Measurements from ENCODE around the gene TMEM139. TPM values are rescaled to one million over a fixed set of nuclear protein-coding genes. Genes with fewer than 3 reads are reported as not detected.

Gene TMEM139
- total RNA-seq, 4 donors from 2014 or later = 2.2 to 11.1 TPM; not detected in 2

GRCh38 chr7:143238289-143238980 lies 46.3 kb upstream of the TMEM139 start:
- intact Hi-C loops (cut with DNase I; ENCODE audit: low total_unique reads) = loop anchor here (5.0 kb wide), 1 partner anchor 179 kb away; no protein-coding TSS in a partner anchor
- no peaks in the 10 kb centered on the region for H3K4me1 ChIP-seq
- H3K9me3 ChIP-seq = no peaks in the 10 kb centered on the region
- no peak overlapping the region for H3K27ac ChIP-seq
- DNase-seq = no peak
- H3K4me3 ChIP-seq = no peak overlapping the region
- no peaks in the 10 kb centered on the region for H3K36me3 ChIP-seq
- no peaks in the 10 kb centered on the region for H3K27me3 ChIP-seq
- TF ChIP-seq CTCF (IDR thresholded peaks at IDR 0.05) = no peak
- TF ChIP-seq POLR2A (IDR thresholded peaks at IDR 0.05) = no peak

GRCh38 chr7:143239813-143240212 lies 44.9 kb upstream of the TMEM139 start:
- Histone ChIP-seq H3K4me1 (no peaks in the 10 kb centered on the region), H3K27me3 (no peaks in the 10 kb centered on the region), H3K27ac (no peak overlapping the region), H3K36me3 (no peaks in the 10 kb centered on the region), H3K9me3 (no peaks in the 10 kb centered on the region), H3K4me3 (no peak overlapping the region)
- TF ChIP-seq CTCF (IDR thresholded peaks at IDR 0.05) (no peak), POLR2A (IDR thresholded peaks at IDR 0.05) (no peak)
- DNase-seq = no peak
- intact Hi-C loops (cut with DNase I; ENCODE audit: low total_unique reads) = loop anchor here (5.0 kb wide), 1 partner anchor 177 kb away; no protein-coding TSS in a partner anchor

GRCh38 chr7:143240291-143241168 lies 44.2 kb upstream of the TMEM139 start:
- intact Hi-C loops (cut with DNase I; ENCODE audit: low total_unique reads) = no loop called here
- Histone ChIP-seq H3K4me3 (no peak overlapping the region), H3K27me3 (no peaks in the 10 kb centered on the region), H3K9me3 (no peaks in the 10 kb centered on the region), H3K27ac (no peak overlapping the region), H3K4me1 (no peaks in the 10 kb centered on the region), H3K36me3 (no peaks in the 10 kb centered on the region)
- DNase-seq = peak; percentile 58 to 74
- TF ChIP-seq CTCF (IDR thresholded peaks at IDR 0.05) (peak; percentile 86 to 94 (median 91)), POLR2A (IDR thresholded peaks at IDR 0.05) (no peak)

- no peaks in the 10 kb centered on the region for H3K36me3 ChIP-seq
- intact Hi-C loops (cut with DNase I; ENCODE audit: low total_unique reads) = no loop called here
- H3K27ac ChIP-seq = no peak overlapping the region
- no peak overlapping the region for H3K4me3 ChIP-seq
- TF ChIP-seq POLR2A (IDR thresholded peaks at IDR 0.05) (no peak), CTCF (IDR thresholded peaks at IDR 0.05) (no peak)
- H3K27me3 ChIP-seq = no peaks in the 10 kb centered on the region
- H3K9me3 ChIP-seq = no peaks in the 10 kb centered on the region
- no peak for DNase-seq
- no peaks in the 10 kb centered on the region for H3K4me1 ChIP-seq
Measured at GRCh38 chr7:143242306-143242705, 42.5 kb upstream of the TMEM139 start.

- TF ChIP-seq CTCF (IDR thresholded peaks at IDR 0.05) (no peak), POLR2A (IDR thresholded peaks at IDR 0.05) (no peak)
- intact Hi-C loops (cut with DNase I; ENCODE audit: low total_unique reads) = no loop called here
- Histone ChIP-seq H3K36me3 (no peaks in the 10 kb centered on the region), H3K27ac (no peak overlapping the region), H3K4me3 (no peak overlapping the region), H3K27me3 (no peaks in the 10 kb centered on the region), H3K4me1 (no peaks in the 10 kb centered on the region), H3K9me3 (no peaks in the 10 kb centered on the region)
- no peak for DNase-seq
Measured at GRCh38 chr7:143243111-143243510, 41.6 kb upstream of the TMEM139 start.
